KMS-11 (cell line): Measurements from ENCODE around the gene CCDC88A.

Experiments
- H2AFZ ChIP-seq: fragments of 200-600 bp; sonication (generic); 2 replicates; pipeline ENCODE4 v1.6.1; 2016; ENCODE audit warnings: antibody characterized with exemption, mixed run types, low read depth
- H3K27ac ChIP-seq: fragments of 200-600 bp; sonication (generic); 2 replicates; pipeline ENCODE4 v1.6.1; 2016; ENCODE audit warnings: mild to moderate bottlenecking, mixed run types
- H3K27me3 ChIP-seq: fragments of 200-600 bp; sonication (generic); 2 replicates; pipeline ENCODE4 v1.6.1; 2017; ENCODE audit warnings: mild to moderate bottlenecking, low read depth, mixed run types, moderate library complexity; ENCODE audit not compliant: insufficient read depth
- H3K36me3 ChIP-seq: fragments of 200-600 bp; sonication (generic); 2 replicates; pipeline ENCODE4 v1.6.1; 2017; ENCODE audit warnings: mild to moderate bottlenecking, mixed run types; ENCODE audit not compliant: insufficient read depth
- H3K4me1 ChIP-seq: fragments of 200-600 bp; sonication (generic); 2 replicates; pipeline ENCODE4 v1.6.1; 2016; ENCODE audit warnings: mild to moderate bottlenecking, low read depth, mixed run types; ENCODE audit not compliant: poor library complexity, severe bottlenecking
- H3K4me2 ChIP-seq: fragments of 200-600 bp; sonication (generic); 2 replicates; pipeline ENCODE4 v1.7.0; 2016; ENCODE audit warnings: mild to moderate bottlenecking, mixed run types
- H3K4me3 ChIP-seq: fragments of 200-600 bp; sonication (generic); IDR thresholded peaks from 2 replicates; pipeline ENCODE4 v1.6.1; 2017; ENCODE audit warnings: low read depth, low read length, mixed read lengths; ENCODE audit not compliant: insufficient read depth
- H3K79me2 ChIP-seq: fragments of 200-600 bp; sonication (generic); 2 replicates; pipeline ENCODE4 v1.6.1; 2016; ENCODE audit warnings: low read depth, mixed run types; ENCODE audit not compliant: insufficient read depth
- H3K9ac ChIP-seq: fragments of 200-600 bp; sonication (generic); 2 replicates; pipeline ENCODE4 v1.6.1; 2016; ENCODE audit warnings: mild to moderate bottlenecking, mixed run types
- H4K20me1 ChIP-seq: fragments of 200-600 bp; sonication (generic); 2 replicates; pipeline ENCODE4 v1.6.1; 2016; ENCODE audit warnings: mild to moderate bottlenecking, mixed run types; ENCODE audit not compliant: insufficient read depth
- TF ChIP-seq, protein P1 (sequence below): fragments of 200-600 bp; sonication (generic); conservative IDR thresholded peaks from 2 replicates; pipeline ENCODE4 v1.6.1; 2017; ENCODE audit warnings: low read depth, mild to moderate bottlenecking, antibody characterized with exemption, low read length, moderate library complexity, mixed read lengths

Gene CCDC88A

DNA sequence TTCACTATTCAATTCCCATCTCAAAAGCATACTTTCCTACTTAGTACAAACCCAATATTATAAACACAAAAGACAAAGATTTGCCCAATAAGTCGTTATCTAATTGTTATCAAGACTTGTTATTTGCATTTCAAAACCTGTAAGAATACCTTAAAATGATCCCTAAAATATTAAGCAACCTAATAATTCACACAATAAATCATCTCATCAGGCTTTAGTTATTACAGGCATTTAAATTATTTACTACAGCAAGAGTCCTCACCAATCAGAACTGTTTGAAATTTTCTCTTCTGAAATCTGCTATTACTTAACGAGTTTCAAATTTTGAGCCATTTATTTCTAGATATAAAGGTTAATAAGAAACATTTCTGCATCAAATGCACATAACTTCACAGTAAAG, 1.6 kb downstream of the CCDC88A start:
- no peaks in the 10 kb centered on the region for H4K20me1 ChIP-seq
- peaks cover 61% of the 10 kb centered on the region for H3K79me2 ChIP-seq
- TF ChIP-seq, protein P1, sequence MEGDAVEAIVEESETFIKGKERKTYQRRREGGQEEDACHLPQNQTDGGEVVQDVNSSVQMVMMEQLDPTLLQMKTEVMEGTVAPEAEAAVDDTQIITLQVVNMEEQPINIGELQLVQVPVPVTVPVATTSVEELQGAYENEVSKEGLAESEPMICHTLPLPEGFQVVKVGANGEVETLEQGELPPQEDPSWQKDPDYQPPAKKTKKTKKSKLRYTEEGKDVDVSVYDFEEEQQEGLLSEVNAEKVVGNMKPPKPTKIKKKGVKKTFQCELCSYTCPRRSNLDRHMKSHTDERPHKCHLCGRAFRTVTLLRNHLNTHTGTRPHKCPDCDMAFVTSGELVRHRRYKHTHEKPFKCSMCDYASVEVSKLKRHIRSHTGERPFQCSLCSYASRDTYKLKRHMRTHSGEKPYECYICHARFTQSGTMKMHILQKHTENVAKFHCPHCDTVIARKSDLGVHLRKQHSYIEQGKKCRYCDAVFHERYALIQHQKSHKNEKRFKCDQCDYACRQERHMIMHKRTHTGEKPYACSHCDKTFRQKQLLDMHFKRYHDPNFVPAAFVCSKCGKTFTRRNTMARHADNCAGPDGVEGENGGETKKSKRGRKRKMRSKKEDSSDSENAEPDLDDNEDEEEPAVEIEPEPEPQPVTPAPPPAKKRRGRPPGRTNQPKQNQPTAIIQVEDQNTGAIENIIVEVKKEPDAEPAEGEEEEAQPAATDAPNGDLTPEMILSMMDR: no peak
- H3K4me1 ChIP-seq: peaks cover 73% of the 10 kb centered on the region
- H3K27me3 ChIP-seq: no peaks in the 10 kb centered on the region
- peak overlapping the region; percentile 22 for H3K4me3 ChIP-seq
- no peak overlapping the region for H2AFZ ChIP-seq
- peak overlapping the region; percentile 84 for H3K4me2 ChIP-seq
- peak overlapping the region; percentile 72 for H3K27ac ChIP-seq
- peak overlapping the region; percentile 70; the same call in 1 of the 2 replicates for H3K9ac ChIP-seq
- peaks cover 5% of the 10 kb centered on the region; the same call in 1 of the 2 replicates for H3K36me3 ChIP-seq

DNA sequence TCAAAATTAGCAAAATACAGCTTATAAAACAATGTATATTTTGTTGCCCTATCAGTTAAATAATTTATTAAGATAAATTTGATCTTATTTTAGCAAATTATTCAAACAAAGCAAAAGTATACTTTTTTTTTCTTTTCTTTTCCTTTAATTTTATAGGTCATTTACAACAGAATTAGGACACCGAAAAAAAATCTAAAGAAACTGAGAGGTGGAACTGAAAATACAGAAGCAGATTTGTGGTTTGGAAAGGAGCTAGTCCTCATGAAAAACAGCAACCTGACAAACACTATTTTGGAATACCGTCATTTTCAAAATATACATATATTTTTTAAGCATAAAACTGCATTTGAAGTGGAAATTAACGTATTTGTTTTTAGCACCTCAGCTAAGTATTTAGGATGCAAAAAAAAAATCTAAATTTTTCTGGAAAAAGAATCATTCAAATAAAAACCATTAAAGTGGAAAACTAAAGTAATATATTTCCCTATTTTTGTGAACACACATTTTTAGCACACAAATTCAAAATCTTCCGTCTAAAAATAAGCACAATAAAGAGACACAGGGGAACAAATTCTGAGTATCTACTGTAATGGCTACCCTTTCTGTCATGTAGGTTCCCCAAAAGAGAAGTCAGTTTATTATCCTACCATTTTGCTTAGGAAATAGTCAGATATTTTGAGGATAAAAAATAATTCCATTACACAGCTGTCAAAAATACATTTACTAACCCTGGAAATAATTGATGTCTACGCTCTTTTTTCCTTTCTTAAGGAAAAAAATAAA, 2.7 kb downstream of the CCDC88A start:
- TF ChIP-seq, protein P1: no peak
- peak overlapping the region; percentile 72; the same call in 1 of the 2 replicates for H3K27ac ChIP-seq
- peak overlapping the region; percentile 84 for H3K4me2 ChIP-seq
- H2AFZ ChIP-seq: no peak overlapping the region
- peaks cover 11% of the 10 kb centered on the region; the same call in 1 of the 2 replicates for H3K36me3 ChIP-seq
- H4K20me1 ChIP-seq: no peaks in the 10 kb centered on the region
- no peak overlapping the region for H3K4me3 ChIP-seq
- peaks cover 71% of the 10 kb centered on the region for H3K79me2 ChIP-seq
- H3K27me3 ChIP-seq: no peaks in the 10 kb centered on the region
- H3K4me1 ChIP-seq: peaks cover 68% of the 10 kb centered on the region
- peak overlapping the region; percentile 70; the same call in 1 of the 2 replicates for H3K9ac ChIP-seq

DNA sequence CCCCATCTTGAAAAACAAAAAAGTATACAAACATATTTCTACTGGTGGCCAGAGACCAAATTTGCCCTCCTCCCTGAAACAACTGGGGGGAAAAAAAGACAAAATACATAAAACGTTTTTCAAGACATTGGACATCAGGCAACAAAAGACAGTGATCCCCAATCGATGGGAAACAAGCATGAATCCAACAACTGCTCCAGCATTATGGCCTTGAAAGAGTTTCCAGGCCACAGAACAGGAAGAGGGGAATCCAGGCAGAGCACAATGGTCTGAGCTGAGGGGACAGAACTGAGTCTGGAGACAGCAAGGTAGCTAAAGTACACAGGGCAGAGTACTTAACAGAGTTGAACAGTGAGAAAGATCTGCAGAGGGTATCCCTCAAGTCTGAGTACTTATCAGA, 4.4 kb downstream of the CCDC88A start:
- peak overlapping the region; percentile 81 for H3K4me2 ChIP-seq

DNA sequence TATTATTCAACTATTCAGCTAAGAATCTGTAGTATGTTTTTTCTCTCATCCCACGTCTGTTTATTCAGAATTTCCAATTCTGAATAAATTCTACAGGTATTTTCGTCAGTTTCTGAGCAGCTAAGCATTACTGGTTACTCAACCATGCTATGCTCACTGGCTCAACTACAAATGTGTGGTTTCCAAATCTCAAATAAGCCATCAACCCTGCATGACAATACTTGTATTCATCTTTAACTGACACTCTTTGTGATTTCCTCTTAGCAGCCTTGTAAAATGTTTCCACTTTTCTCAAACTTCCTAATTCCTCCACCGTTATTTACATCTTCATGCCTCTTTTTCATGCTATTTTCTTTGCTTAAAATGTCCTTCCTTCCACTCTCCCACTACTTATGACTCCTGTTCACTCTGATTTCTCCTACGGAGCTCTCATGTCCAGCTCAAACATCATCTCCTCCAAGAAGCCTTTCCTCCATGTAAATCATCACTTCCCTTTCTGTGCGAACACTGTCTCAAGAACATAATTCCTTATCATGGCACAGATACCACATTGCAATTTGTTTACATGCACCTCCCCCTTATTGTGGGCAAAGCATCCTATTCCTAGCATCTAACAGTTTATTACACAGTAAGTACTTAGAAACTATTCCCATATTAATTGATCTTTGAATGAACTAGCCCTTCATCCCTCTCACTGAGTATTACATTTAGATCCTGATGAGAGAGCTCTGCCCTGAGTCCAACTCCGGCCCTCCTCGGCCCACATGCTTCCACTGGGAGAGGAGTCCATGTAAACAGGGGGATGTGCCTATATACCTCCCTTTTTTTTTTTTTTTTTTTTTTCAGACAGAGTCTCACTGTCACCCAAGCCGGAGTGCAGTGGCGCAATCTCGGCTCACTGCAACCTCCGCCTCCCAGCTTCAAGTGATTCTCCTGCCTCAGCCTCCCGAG, 10.5 kb downstream of the CCDC88A start:
- TF ChIP-seq, protein P1: no peak
- Histone ChIP-seq H4K20me1 (no peaks in the 10 kb centered on the region), H3K36me3 (peaks cover 11% of the 10 kb centered on the region; the same call in 1 of the 2 replicates), H3K4me3 (no peak overlapping the region), H3K4me2 (no peak overlapping the region), H3K4me1 (peaks cover 41% of the 10 kb centered on the region), H3K27me3 (no peaks in the 10 kb centered on the region), H2AFZ (no peak overlapping the region), H3K79me2 (peaks cover 64% of the 10 kb centered on the region), H3K9ac (no peak overlapping the region), H3K27ac (no peak overlapping the region)

More for the DNA sequence above, 4.4 kb downstream of the CCDC88A start:
- Histone ChIP-seq H3K27ac (peak overlapping the region; percentile 20; the same call in 1 of the 2 replicates), H3K9ac (no peak overlapping the region), H3K27me3 (no peaks in the 10 kb centered on the region), H3K4me1 (peaks cover 58% of the 10 kb centered on the region), H3K4me3 (peak overlapping the region; percentile 22), H2AFZ (no peak overlapping the region), H3K79me2 (peaks cover 86% of the 10 kb centered on the region), H4K20me1 (no peaks in the 10 kb centered on the region), H3K36me3 (peaks cover 11% of the 10 kb centered on the region; the same call in 1 of the 2 replicates)
- TF ChIP-seq, protein P1: no peak
